Ovary (tissue), 9 donors: Measurements from ENCODE around the gene TMEM219. TPM values are rescaled to one million over a fixed set of nuclear protein-coding genes. Genes with fewer than 3 reads are reported as not detected.
A peak's percentile ranks its signal among the peaks of the same experiment; 100 is the strongest.
"Not testable (repeated sequence)": the region's sequence is repeated elsewhere in the genome, so short reads cannot be mapped to it uniquely, and the experiment has no call there.

Experiments used
- DNase-seq, 5 donors: peaks; one replicate each; pipeline ENCODE4 v3.0.0-alpha.2; 2019 to 2020
- H3K27ac ChIP-seq, 2 donors: fragments of 200-600 bp; one replicate each; pipeline versions ENCODE4 v1.5.1 to v1.8.0; 2019 to 2022
- H3K27me3 ChIP-seq: fragments of 200-600 bp; one replicate; pipeline ENCODE4 v1.8.0; 2022
- H3K36me3 ChIP-seq: fragments of 200-600 bp; sonication (generic); one replicate; pipeline ENCODE4 v1.5.1; 2019
- H3K4me1 ChIP-seq: one replicate; pipeline ENCODE4 v1.8.1; 2013; ENCODE audit warnings: mild to moderate bottlenecking, moderate library complexity; ENCODE audit not compliant: insufficient read depth
- H3K4me3 ChIP-seq: fragments of 200-600 bp; sonication (generic); one replicate; pipeline ENCODE4 v1.5.1; 2017
- H3K9me3 ChIP-seq, 2 donors: fragments of 200-600 bp in 1 of 2; sonication (generic) in 1 of 2; one replicate each; pipeline versions ENCODE4 v1.5.1 to v1.8.1; 2013 to 2019; ENCODE audit warnings: mild to moderate bottlenecking in 1 of 2, moderate library complexity in 1 of 2
- EP300 ChIP-seq: sonication (generic); formaldehyde crosslinking; IDR thresholded peaks from one replicate; pipeline ENCODE4 v1.6.1; 2017; ENCODE audit warnings: antibody characterized with exemption
- POLR2A ChIP-seq: fragments of 450-650 bp; IDR thresholded peaks from one replicate; pipeline ENCODE4 v1.6.1; 2017; ENCODE audit warnings: antibody characterized with exemption, mild to moderate bottlenecking, moderate library complexity
- WGBS, 3 donors: extraction: QIAGEN DNeasy Blood & Tissue Kit in 1 of 3; methylation state at CpG; one replicate each; pipeline versions ENCODE4 v1.1.5 to v1.1.7; 2013 to 2017; 5-methylcytosine and 5-hydroxymethylcytosine counted together
- intact Hi-C, 4 donors: fragments of 100-400 bp; cut with DNase I; formaldehyde crosslinking; loops; one replicate each; pipeline versions ENCODE4 v1.11.0 to v1.15.1; 2022 to 2023
- polyA plus RNA-seq, 2 donors: library from polyadenylated mRNA; stranded (reverse); fragments of 200-250 nt in 1 of 2; fragments of 350-450 nt in 1 of 2; fragmentation: Illumina TruSeq in 1 of 2; extraction: RNeasy Lipid Tissue Mini Kit (QIAGEN cat#74804) in 1 of 2; gene quantifications; one replicate each; pipeline ENCODE4 v1.2.3, GENCODE V29; 2013 to 2014
- total RNA-seq, 7 donors: library from RNA; depleted of rRNA in 2 of 7; stranded (reverse); fragments of >200 nt in 2 of 7; fragmentation: NEBNext Ultra II Directional in 3 of 7; extraction: Animal tissue kit (Norgen Biotek cat#: 25700) in 3 of 7; gene quantifications; one replicate each; pipeline versions ENCODE4 v1.1.0 to v1.2.4, GENCODE V29; 2016 to 2023
- TF ChIP-seq, protein P1 (sequence below), 3 donors: fragments of 450-650 bp in 2 of 3; fragments of 200-600 bp in 1 of 3; IDR thresholded peaks; one replicate each; pipeline versions ENCODE4 v1.5.1 to v1.8.0; 2016 to 2022; ENCODE audit warnings: antibody characterized with exemption in 3 of 3, mild to moderate bottlenecking in 1 of 3
- donor health status: DM: no; HTN: no; CAD: no; lungs with moderate emphysema.
- donor health status: DM: no; HTN: no; CAD: no.
- donor health status: Bipolar disorder and iron deficiency.
- donor health status: DM: yes; HTN: yes; CAD: no.
- donor health status: DM: no; HTN: no; CAD: no.
- donor health status: DM: yes; HTN: yes; CAD: no.

The TMEM219 gene
- total and polyA plus RNA-seq, 9 donors = 81.3 to 143 (median 87.4) TPM

GRCh38 chr16:29958756-29959155 is 3.1 kb upstream of the TMEM219 start:
- Histone ChIP-seq H3K4me3 (no peak overlapping the region), H3K27ac (no peak overlapping the region), H3K9me3 (no peaks in the 10 kb centered on the region), H3K36me3 (no peaks in the 10 kb centered on the region), H3K4me1 (peaks cover 3% of the 10 kb centered on the region), H3K27me3 (no peaks in the 10 kb centered on the region)
- TF ChIP-seq POLR2A (no peak), EP300 (no peak)
- TF ChIP-seq, protein P1, sequence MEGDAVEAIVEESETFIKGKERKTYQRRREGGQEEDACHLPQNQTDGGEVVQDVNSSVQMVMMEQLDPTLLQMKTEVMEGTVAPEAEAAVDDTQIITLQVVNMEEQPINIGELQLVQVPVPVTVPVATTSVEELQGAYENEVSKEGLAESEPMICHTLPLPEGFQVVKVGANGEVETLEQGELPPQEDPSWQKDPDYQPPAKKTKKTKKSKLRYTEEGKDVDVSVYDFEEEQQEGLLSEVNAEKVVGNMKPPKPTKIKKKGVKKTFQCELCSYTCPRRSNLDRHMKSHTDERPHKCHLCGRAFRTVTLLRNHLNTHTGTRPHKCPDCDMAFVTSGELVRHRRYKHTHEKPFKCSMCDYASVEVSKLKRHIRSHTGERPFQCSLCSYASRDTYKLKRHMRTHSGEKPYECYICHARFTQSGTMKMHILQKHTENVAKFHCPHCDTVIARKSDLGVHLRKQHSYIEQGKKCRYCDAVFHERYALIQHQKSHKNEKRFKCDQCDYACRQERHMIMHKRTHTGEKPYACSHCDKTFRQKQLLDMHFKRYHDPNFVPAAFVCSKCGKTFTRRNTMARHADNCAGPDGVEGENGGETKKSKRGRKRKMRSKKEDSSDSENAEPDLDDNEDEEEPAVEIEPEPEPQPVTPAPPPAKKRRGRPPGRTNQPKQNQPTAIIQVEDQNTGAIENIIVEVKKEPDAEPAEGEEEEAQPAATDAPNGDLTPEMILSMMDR (IDR thresholded peaks at IDR 0.05) = no peak
- intact Hi-C loops = no loop called here
- DNase-seq = no peak
- 88 to 94% (median 88%) methylated on average over 5 of the region's 5 CpGs for WGBS, 3 donors

GRCh38 chr16:29959293-29959692 is 2.6 kb upstream of the TMEM219 start:
- peaks cover 3% of the 10 kb centered on the region for H3K4me1 ChIP-seq
- intact Hi-C loops = no loop called here
- TF ChIP-seq, protein P1 (IDR thresholded peaks at IDR 0.05) = no peak
- TF ChIP-seq POLR2A = no peak
- TF ChIP-seq EP300 = no peak
- no peaks in the 10 kb centered on the region for H3K27me3 ChIP-seq
- DNase-seq = no peak
- WGBS, 3 donors = 80 to 81% (median 81%) methylated on average over 9 of the region's 9 CpGs
- no peaks in the 10 kb centered on the region for H3K36me3 ChIP-seq
- no peak overlapping the region for H3K27ac ChIP-seq
- H3K4me3 ChIP-seq = no peak overlapping the region
- no peaks in the 10 kb centered on the region for H3K9me3 ChIP-seq

GRCh38 chr16:29959821-29960220 is 2.1 kb upstream of the TMEM219 start:
- not testable (repeated sequence) for H3K4me1 ChIP-seq, H3K36me3 ChIP-seq, H3K9me3 ChIP-seq, H3K27ac ChIP-seq, DNase-seq, H3K4me3 ChIP-seq, H3K27me3 ChIP-seq
- intact Hi-C loops = loop anchor here in 1 of 4 donors (2.0 kb wide), 1 partner anchor 33 kb away; the partner anchor contains the start of gene KCTD13
- WGBS, 3 donors = 91 to 96% (median 92%) methylated on average over 4 of the region's 4 CpGs

GRCh38 chr16:29961127-29961478 is 776 bp upstream of the TMEM219 start:
- 50 to 55% (median 52%) methylated on average over 10 of the region's 10 CpGs for WGBS, 3 donors
- intact Hi-C loops = loop anchor here in 1 of 4 donors (2.0 kb wide), 1 partner anchor 34 kb away; the partner anchor contains the start of gene KCTD13
- no peak for TF ChIP-seq POLR2A
- TF ChIP-seq EP300 = no peak
- TF ChIP-seq, protein P1 (IDR thresholded peaks at IDR 0.05) = no peak

GRCh38 chr16:29962344-29962994 is 590 bp downstream of the TMEM219 start:
- Histone ChIP-seq H3K36me3 (no peaks in the 10 kb centered on the region), H3K4me1 (peaks cover 4% of the 10 kb centered on the region), H3K27me3 (no peaks in the 10 kb centered on the region), H3K9me3 (no peaks in the 10 kb centered on the region), H3K27ac (peak overlapping the region; percentile 75 to 84), H3K4me3 (peak overlapping the region; percentile 68)
- no peak for TF ChIP-seq POLR2A
- TF ChIP-seq, protein P1 (IDR thresholded peaks at IDR 0.05) = no peak
- TF ChIP-seq EP300 = no peak
- 1 to 2% (median 1%) methylated on average over 18 of the region's 18 CpGs for WGBS, 3 donors
- intact Hi-C loops = no loop called here
- DNase-seq = peak in 1 of 5 donors; percentile 27

More at GRCh38 chr16:29961127-29961478, 776 bp upstream of the TMEM219 start:
- no peaks in the 10 kb centered on the region for H3K36me3 ChIP-seq
- H3K4me3 ChIP-seq = peak overlapping the region; percentile 68
- H3K27ac ChIP-seq = peak overlapping the region in 1 of 2 donors; percentile 75
- peaks cover 3% of the 10 kb centered on the region for H3K4me1 ChIP-seq
- H3K9me3 ChIP-seq = no peaks in the 10 kb centered on the region
- no peak for DNase-seq
- H3K27me3 ChIP-seq = no peaks in the 10 kb centered on the region
